ENCODE measurements around the gene ARHGEF28. TPM values are rescaled to one million over a fixed set of nuclear protein-coding genes. Genes with fewer than 3 reads are reported as not detected.

The ARHGEF28 gene
- total and polyA plus RNA-seq, 2 of the 13 experiments (the other 11 are each of a cell fraction or from before 2014, with no cell fraction given) = 17.4 to 34.1 TPM

DNA sequence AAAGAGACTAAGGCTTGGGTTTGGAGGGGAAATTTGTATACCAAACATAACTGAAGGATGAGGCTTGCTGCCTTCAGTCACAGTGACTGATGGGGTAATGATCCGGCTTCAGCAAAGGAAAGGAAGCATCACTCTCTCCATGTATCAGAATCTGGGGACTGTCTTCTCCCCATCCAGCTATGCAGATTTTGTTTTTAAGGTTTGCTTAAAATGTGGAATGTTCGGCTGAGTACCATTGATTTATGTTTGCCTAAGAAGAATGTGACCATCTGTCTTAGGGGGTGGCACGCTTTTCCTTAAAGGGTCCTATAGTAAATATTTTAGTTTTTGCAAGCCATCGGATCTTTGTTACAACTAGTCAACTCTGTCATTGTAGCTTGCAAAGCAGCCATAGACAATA, 291.9 kb downstream of the ARHGEF28 start:
- no peak overlapping the region for H3K4me3 ChIP-seq (replicated peaks in 1 of 3; ENCODE audit: insufficient read depth in 1 of 3, low read depth in 2 of 3, low read length in 3 of 3)
- FAIRE-seq (no peak), ATAC-seq (no peak), DNase-seq (ENCODE audit: low spot score) (no peak)
- no peaks in the 10 kb centered on the region for H3K27me3 ChIP-seq (ENCODE audit: control insufficient read depth in 1 of 2, insufficient read depth in 2 of 2, low read length in 2 of 2)
- TF ChIP-seq ZNF777 (CRISPR knock-in tag; IDR thresholded peaks at IDR 0.05) = no peak
- no peak for TF ChIP-seq YEATS2 (CRISPR knock-in tag; IDR thresholded peaks at IDR 0.05; ENCODE audit: borderline replicate concordance)
- no peak for TF ChIP-seq ARID3A (IDR thresholded peaks at IDR 0.05; ENCODE audit: low read depth, low read length)
- no peak for TF ChIP-seq NFIB (CRISPR knock-in tag; IDR thresholded peaks at IDR 0.05; ENCODE audit: borderline replicate concordance)
- TF ChIP-seq HCFC1 (IDR thresholded peaks at IDR 0.05; ENCODE audit: low read depth, low read length) = no peak
- in situ Hi-C loops (cut with HindIII; ENCODE audit: extremely low pct_ligation_motif_present, low pct_unique_long_range_greater_than_20kb) = no loop called here
- ChIA-PET POLR2A (no interaction called here), CTCF (ENCODE audit: low intra/inter-chr PET ratio, low total read pairs) (no interaction called here)
- BruUV-seq (replicated peaks) = no TSS peak
- H3K79me2 ChIP-seq (ENCODE audit: insufficient read depth, low read length) = no peaks in the 10 kb centered on the region
- intact Hi-C loops (cut with micrococcal nuclease; ENCODE audit: unreplicated experiment) = no loop called here
- no peaks in the 10 kb centered on the region for H3K9me3 ChIP-seq (ENCODE audit: low read length)
- no peak overlapping the region for H2AFZ ChIP-seq (ENCODE audit: low read length)
- H3K9ac ChIP-seq (ENCODE audit: insufficient read depth, low read depth, low read length) = no peak overlapping the region
- H3K36me3 ChIP-seq (replicated peaks in 1 of 2; ENCODE audit: control insufficient read depth in 1 of 2, insufficient read depth in 2 of 2, low read length in 2 of 2) = peaks cover 5 to 29% of the 10 kb centered on the region in 2 experiments; a peak in 4 of 5 replicates
- H3K4me2 ChIP-seq (ENCODE audit: low read depth, low read length) = no peak overlapping the region
- WGBS (ENCODE audit: low lambda C conversion rate) = 95% methylated on average over 4 of the region's 4 CpGs
- H3K27ac ChIP-seq (ENCODE audit: extremely low read length, insufficient read depth, low read length) = no peak overlapping the region
- H4K20me1 ChIP-seq (ENCODE audit: insufficient read depth, low read length) = no peaks in the 10 kb centered on the region
- H3K4me1 ChIP-seq (ENCODE audit: insufficient read depth, low read length) = no peaks in the 10 kb centered on the region

GRCh38 chr5:73918791-73919221, 292.8 kb downstream of the ARHGEF28 start:
- no peak for ATAC-seq

More at GRCh38 chr5:73918791-73919221, 292.8 kb downstream of the ARHGEF28 start:
- Histone ChIP-seq H3K9me3 (ENCODE audit: low read length) (no peaks in the 10 kb centered on the region), H3K27me3 (ENCODE audit: control insufficient read depth in 1 of 2, insufficient read depth in 2 of 2, low read length in 2 of 2) (no peaks in the 10 kb centered on the region), H3K4me2 (ENCODE audit: low read depth, low read length) (no peak overlapping the region), H4K20me1 (ENCODE audit: insufficient read depth, low read length) (no peaks in the 10 kb centered on the region), H3K9ac (ENCODE audit: insufficient read depth, low read depth, low read length) (no peak overlapping the region), H3K4me3 (replicated peaks in 1 of 3; ENCODE audit: insufficient read depth in 1 of 3, low read depth in 2 of 3, low read length in 3 of 3) (no peak overlapping the region), H3K36me3 (replicated peaks in 1 of 2; ENCODE audit: control insufficient read depth in 1 of 2, insufficient read depth in 2 of 2, low read length in 2 of 2) (peaks cover 3 to 24% of the 10 kb centered on the region in 2 experiments; a peak in 3 of 5 replicates), H2AFZ (ENCODE audit: low read length) (no peak overlapping the region), H3K79me2 (ENCODE audit: insufficient read depth, low read length) (no peaks in the 10 kb centered on the region), H3K27ac (ENCODE audit: extremely low read length, insufficient read depth, low read length) (no peak overlapping the region), H3K4me1 (ENCODE audit: insufficient read depth, low read length) (no peaks in the 10 kb centered on the region)
- TF ChIP-seq, protein P1, sequence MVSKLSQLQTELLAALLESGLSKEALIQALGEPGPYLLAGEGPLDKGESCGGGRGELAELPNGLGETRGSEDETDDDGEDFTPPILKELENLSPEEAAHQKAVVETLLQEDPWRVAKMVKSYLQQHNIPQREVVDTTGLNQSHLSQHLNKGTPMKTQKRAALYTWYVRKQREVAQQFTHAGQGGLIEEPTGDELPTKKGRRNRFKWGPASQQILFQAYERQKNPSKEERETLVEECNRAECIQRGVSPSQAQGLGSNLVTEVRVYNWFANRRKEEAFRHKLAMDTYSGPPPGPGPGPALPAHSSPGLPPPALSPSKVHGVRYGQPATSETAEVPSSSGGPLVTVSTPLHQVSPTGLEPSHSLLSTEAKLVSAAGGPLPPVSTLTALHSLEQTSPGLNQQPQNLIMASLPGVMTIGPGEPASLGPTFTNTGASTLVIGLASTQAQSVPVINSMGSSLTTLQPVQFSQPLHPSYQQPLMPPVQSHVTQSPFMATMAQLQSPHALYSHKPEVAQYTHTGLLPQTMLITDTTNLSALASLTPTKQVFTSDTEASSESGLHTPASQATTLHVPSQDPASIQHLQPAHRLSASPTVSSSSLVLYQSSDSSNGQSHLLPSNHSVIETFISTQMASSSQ (IDR thresholded peaks at IDR 0.05; ENCODE audit: low read depth) = no peak
- TF ChIP-seq, protein P1 (CRISPR knock-in tag; IDR thresholded peaks at IDR 0.05; ENCODE audit: borderline replicate concordance) = no peak
- TF ChIP-seq ZNF790 (CRISPR knock-in tag; IDR thresholded peaks at IDR 0.05; ENCODE audit: borderline replicate concordance) (no peak), ZSCAN5A (CRISPR knock-in tag; IDR thresholded peaks at IDR 0.05; ENCODE audit: borderline replicate concordance) (no peak), ZNF264 (CRISPR knock-in tag; IDR thresholded peaks at IDR 0.05) (no peak), ZNF326 (CRISPR knock-in tag; IDR thresholded peaks at IDR 0.05; ENCODE audit: borderline replicate concordance) (no peak)
- intact Hi-C loops (cut with micrococcal nuclease; ENCODE audit: unreplicated experiment) = no loop called here
- ChIA-PET CTCF (ENCODE audit: low intra/inter-chr PET ratio, low total read pairs) (no interaction called here), POLR2A (no interaction called here)
- in situ Hi-C loops (cut with HindIII; ENCODE audit: extremely low pct_ligation_motif_present, low pct_unique_long_range_greater_than_20kb) = no loop called here
- no TSS peak for BruUV-seq (replicated peaks)
- WGBS (ENCODE audit: low lambda C conversion rate) = 98% methylated on average over 6 of the region's 6 CpGs
- FAIRE-seq = no peak
- DNase-seq (ENCODE audit: low spot score) = no peak
